ENCODE results near the gene LEMD1. TPM values are rescaled to one million over a fixed set of nuclear protein-coding genes. Genes with fewer than 3 reads are reported as not detected.

LEMD1 gene
- total RNA-seq (not detected), polyA plus RNA-seq (not detected)
- long read RNA-seq, donor 1 = 0 reads
- long read RNA-seq, donor 2 = 0 reads

GRCh38 chr1:205421798-205422197 lies at the start of gene LEMD1:
Gene LEMD1 (minus strand): TSS chr1:205422056. CDS start chr1:205420536, 1,520 bp downstream.
- DNase-seq = no peak
- TF ChIP-seq, protein P1, sequence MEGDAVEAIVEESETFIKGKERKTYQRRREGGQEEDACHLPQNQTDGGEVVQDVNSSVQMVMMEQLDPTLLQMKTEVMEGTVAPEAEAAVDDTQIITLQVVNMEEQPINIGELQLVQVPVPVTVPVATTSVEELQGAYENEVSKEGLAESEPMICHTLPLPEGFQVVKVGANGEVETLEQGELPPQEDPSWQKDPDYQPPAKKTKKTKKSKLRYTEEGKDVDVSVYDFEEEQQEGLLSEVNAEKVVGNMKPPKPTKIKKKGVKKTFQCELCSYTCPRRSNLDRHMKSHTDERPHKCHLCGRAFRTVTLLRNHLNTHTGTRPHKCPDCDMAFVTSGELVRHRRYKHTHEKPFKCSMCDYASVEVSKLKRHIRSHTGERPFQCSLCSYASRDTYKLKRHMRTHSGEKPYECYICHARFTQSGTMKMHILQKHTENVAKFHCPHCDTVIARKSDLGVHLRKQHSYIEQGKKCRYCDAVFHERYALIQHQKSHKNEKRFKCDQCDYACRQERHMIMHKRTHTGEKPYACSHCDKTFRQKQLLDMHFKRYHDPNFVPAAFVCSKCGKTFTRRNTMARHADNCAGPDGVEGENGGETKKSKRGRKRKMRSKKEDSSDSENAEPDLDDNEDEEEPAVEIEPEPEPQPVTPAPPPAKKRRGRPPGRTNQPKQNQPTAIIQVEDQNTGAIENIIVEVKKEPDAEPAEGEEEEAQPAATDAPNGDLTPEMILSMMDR (IDR thresholded peaks at IDR 0.05 in 8 of 11, conservative IDR thresholded peaks at IDR 0.05 in 3 of 11) = no peak
- TF ChIP-seq POLR2AphosphoS5 (IDR thresholded peaks at IDR 0.05) (no peak), POLR2A (IDR thresholded peaks at IDR 0.05) (no peak)
- H3K36me3 ChIP-seq = no peaks in the 10 kb centered on the region
- no peak within 1 kb of the TSS for H3K4me3 ChIP-seq
- H3K9me3 ChIP-seq = no peaks in the 10 kb centered on the region
- intact Hi-C loops (cut with DNase I; ENCODE audit: low total_unique reads) = no loop called here
- no peaks in the 10 kb centered on the region for H3K4me1 ChIP-seq
- no peak within 1 kb of the TSS for H3K27ac ChIP-seq
- WGBS, 5 donors = 48 to 79% (median 70%) methylated on average over 2 of the region's 2 CpGs
- peaks cover 0 to 17% (median 0%) of the 10 kb centered on the region in 7 donors for H3K27me3 ChIP-seq (replicated peaks in 1 of 7)

DNA sequence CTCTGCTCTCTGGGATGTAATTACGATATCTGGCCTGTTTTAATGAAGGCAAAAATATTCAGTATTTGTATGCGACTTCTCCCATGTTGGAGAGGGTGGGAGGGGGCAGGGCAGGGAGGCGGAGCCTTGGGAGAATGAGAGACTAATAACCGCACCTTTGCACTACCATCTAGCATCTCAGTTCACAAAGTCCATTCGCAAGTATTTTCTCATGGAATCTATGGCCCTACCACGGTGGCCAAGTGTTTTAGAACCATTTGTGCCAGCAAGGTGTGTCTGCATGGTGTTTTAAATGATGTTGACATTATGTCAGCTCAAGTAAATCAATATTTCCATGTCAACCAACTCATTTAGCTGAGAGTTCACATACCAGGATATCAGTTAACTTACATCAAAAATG lies 48.3 kb upstream of the LEMD1 start:
- intact Hi-C loops (cut with DNase I; ENCODE audit: low total_unique reads) = no loop called here
- 83 to 88% (median 86%) methylated on average over 6 of the region's 6 CpGs for WGBS, 5 donors
- H3K36me3 ChIP-seq = no peaks in the 10 kb centered on the region

DNA sequence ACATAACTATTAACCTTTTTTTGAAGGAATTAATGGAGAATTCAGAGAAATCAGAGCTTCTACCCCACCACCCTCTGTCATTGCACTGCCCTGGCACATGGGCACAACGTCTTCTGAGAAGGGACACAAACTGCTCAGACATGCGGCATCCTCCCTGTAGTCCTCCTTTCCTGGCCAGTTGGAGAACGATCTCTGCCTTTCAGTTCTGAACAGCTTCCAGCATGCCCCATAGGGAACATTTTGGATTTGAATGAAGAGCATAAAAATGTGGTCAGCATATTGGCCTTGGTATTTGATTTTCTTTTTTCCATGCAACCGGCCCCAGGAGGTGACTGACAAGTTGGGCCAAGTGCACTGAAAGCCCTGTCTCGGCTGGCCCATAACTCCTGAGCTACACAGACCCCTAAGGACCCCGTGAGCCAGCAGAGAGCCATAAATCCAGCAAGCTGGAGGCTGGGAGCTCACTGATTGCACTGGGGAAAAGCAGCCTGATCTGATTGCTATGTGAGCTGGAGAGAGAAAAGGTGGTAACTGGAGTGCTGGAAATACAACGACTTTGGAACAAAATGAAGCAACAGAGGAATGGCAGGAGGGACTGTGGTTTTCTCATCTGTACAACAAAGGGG lies 44.9 kb upstream of the LEMD1 start:
- no peaks in the 10 kb centered on the region for H3K9me3 ChIP-seq
- no peak overlapping the region for H3K4me3 ChIP-seq
- TF ChIP-seq, protein P1 (IDR thresholded peaks at IDR 0.05 in 8 of 11, conservative IDR thresholded peaks at IDR 0.05 in 3 of 11) = no peak
- no peak for TF ChIP-seq POLR2A (IDR thresholded peaks at IDR 0.05)
- TF ChIP-seq POLR2AphosphoS5 (IDR thresholded peaks at IDR 0.05) = no peak
- H3K27me3 ChIP-seq (replicated peaks in 1 of 7) = peaks cover 0 to 52% (median 3%) of the 10 kb centered on the region in 7 donors
- intact Hi-C loops (cut with DNase I; ENCODE audit: low total_unique reads) = no loop called here
- H3K36me3 ChIP-seq = no peaks in the 10 kb centered on the region
- H3K27ac ChIP-seq = no peak overlapping the region
- WGBS, 5 donors = 50 to 62% (median 58%) methylated on average over 7 of the region's 7 CpGs
- no peaks in the 10 kb centered on the region for H3K4me1 ChIP-seq
- DNase-seq = no peak

More for the DNA sequence above, 48.3 kb upstream of the LEMD1 start:
- H3K4me1 ChIP-seq = no peaks in the 10 kb centered on the region
- H3K9me3 ChIP-seq = peaks cover 0 to 9% (median 7%) of the 10 kb centered on the region in 8 donors
- peaks cover 0 to 68% (median 10%) of the 10 kb centered on the region in 7 donors for H3K27me3 ChIP-seq (replicated peaks in 1 of 7)
- no peak for DNase-seq
- H3K27ac ChIP-seq = no peak overlapping the region
- TF ChIP-seq POLR2AphosphoS5 (IDR thresholded peaks at IDR 0.05) (no peak), POLR2A (IDR thresholded peaks at IDR 0.05) (no peak)
- TF ChIP-seq, protein P1 (IDR thresholded peaks at IDR 0.05 in 8 of 11, conservative IDR thresholded peaks at IDR 0.05 in 3 of 11) = no peak
- no peak overlapping the region for H3K4me3 ChIP-seq

DNA sequence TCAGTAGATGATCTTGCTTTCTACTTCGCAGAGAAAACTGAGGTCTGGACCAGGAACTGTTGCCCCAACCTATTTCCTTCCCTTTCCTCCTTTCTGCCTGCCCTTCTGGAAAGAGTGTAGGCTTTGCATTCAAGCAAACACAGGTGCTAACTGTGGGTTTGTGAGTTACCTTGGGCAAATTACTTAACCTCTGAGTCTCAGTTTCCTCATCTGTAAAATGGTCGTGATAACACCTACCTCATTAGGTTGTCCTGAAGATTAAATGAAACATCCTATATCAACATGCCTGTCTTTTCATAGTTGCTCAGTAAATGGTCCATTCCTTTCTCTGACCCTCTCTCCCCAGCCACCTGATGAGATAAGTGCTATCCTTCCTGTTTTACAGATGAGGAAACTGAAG lies 43.5 kb upstream of the LEMD1 start:
- 20 to 75% (median 56%) methylated on average over 2 of the region's 2 CpGs for WGBS, 5 donors
- Histone ChIP-seq H3K27ac (no peak overlapping the region), H3K36me3 (no peaks in the 10 kb centered on the region), H3K27me3 (replicated peaks in 1 of 7) (peaks cover 0 to 53% (median 3%) of the 10 kb centered on the region in 7 donors), H3K4me1 (no peaks in the 10 kb centered on the region), H3K4me3 (no peak overlapping the region), H3K9me3 (no peaks in the 10 kb centered on the region)
- intact Hi-C loops (cut with DNase I; ENCODE audit: low total_unique reads) = no loop called here
- TF ChIP-seq POLR2AphosphoS5 (IDR thresholded peaks at IDR 0.05) (no peak), POLR2A (IDR thresholded peaks at IDR 0.05) (no peak)
- TF ChIP-seq, protein P1 (IDR thresholded peaks at IDR 0.05 in 8 of 11, conservative IDR thresholded peaks at IDR 0.05 in 3 of 11) = no peak
- DNase-seq = no peak

Measured in spleen (tissue), 13 donors.